Measurements from ENCODE around the gene P2RY6.

DNA sequence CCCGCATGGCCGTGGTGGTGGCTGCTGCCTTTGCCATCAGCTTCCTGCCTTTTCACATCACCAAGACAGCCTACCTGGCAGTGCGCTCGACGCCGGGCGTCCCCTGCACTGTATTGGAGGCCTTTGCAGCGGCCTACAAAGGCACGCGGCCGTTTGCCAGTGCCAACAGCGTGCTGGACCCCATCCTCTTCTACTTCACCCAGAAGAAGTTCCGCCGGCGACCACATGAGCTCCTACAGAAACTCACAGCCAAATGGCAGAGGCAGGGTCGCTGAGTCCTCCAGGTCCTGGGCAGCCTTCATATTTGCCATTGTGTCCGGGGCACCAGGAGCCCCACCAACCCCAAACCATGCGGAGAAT lies 25.1 kb downstream of the P2RY6 start:
- TF ChIP-seq SP1 (IDR thresholded peaks at IDR 0.05; ENCODE audit: low read depth, low read length): no peak
- no peak for TF ChIP-seq MTA2 (IDR thresholded peaks at IDR 0.05; ENCODE audit: low read depth)
- no peak for TF ChIP-seq ASH2L (IDR thresholded peaks at IDR 0.05; ENCODE audit: borderline replicate concordance, low read depth)
- no peak for TF ChIP-seq NFIC (IDR thresholded peaks at IDR 0.05; ENCODE audit: low read depth, low read length)
- no peak for TF ChIP-seq RAD21 (IDR thresholded peaks at IDR 0.05; ENCODE audit: insufficient read depth, low read depth, low read length)
- TF ChIP-seq, protein P1, sequence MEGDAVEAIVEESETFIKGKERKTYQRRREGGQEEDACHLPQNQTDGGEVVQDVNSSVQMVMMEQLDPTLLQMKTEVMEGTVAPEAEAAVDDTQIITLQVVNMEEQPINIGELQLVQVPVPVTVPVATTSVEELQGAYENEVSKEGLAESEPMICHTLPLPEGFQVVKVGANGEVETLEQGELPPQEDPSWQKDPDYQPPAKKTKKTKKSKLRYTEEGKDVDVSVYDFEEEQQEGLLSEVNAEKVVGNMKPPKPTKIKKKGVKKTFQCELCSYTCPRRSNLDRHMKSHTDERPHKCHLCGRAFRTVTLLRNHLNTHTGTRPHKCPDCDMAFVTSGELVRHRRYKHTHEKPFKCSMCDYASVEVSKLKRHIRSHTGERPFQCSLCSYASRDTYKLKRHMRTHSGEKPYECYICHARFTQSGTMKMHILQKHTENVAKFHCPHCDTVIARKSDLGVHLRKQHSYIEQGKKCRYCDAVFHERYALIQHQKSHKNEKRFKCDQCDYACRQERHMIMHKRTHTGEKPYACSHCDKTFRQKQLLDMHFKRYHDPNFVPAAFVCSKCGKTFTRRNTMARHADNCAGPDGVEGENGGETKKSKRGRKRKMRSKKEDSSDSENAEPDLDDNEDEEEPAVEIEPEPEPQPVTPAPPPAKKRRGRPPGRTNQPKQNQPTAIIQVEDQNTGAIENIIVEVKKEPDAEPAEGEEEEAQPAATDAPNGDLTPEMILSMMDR (IDR thresholded peaks at IDR 0.05 in 2 of 3, conservative IDR thresholded peaks at IDR 0.05 in 1 of 3; ENCODE audit: control insufficient read depth in 2 of 3, extremely low read depth in 1 of 3, insufficient read depth in 1 of 3, low read depth in 3 of 3, low read length in 3 of 3): no peak
- no peak for TF ChIP-seq TARDBP (IDR thresholded peaks at IDR 0.05; ENCODE audit: borderline replicate concordance)
- TF ChIP-seq POLR2A (IDR thresholded peaks at IDR 0.05; ENCODE audit: low read depth, low read length): no peak
- TF ChIP-seq IKZF1 (conservative IDR thresholded peaks at IDR 0.05): no peak
- no peak for TF ChIP-seq POLR2AphosphoS5 (IDR thresholded peaks at IDR 0.05; ENCODE audit: low read length)
- no peak for TF ChIP-seq POLR2AphosphoS2 (IDR thresholded peaks at IDR 0.05; ENCODE audit: low read depth, low read length)
